Inflammatory macrophage treated with lipopolysaccharide for 4 hours (primary cell): Measurements from ENCODE around the gene CLPTM1.

Source experiments
- DNase-seq: peaks from one replicate; pipeline ENCODE4 v3.0.0-alpha.2; 2020

CLPTM1 gene

DNA sequence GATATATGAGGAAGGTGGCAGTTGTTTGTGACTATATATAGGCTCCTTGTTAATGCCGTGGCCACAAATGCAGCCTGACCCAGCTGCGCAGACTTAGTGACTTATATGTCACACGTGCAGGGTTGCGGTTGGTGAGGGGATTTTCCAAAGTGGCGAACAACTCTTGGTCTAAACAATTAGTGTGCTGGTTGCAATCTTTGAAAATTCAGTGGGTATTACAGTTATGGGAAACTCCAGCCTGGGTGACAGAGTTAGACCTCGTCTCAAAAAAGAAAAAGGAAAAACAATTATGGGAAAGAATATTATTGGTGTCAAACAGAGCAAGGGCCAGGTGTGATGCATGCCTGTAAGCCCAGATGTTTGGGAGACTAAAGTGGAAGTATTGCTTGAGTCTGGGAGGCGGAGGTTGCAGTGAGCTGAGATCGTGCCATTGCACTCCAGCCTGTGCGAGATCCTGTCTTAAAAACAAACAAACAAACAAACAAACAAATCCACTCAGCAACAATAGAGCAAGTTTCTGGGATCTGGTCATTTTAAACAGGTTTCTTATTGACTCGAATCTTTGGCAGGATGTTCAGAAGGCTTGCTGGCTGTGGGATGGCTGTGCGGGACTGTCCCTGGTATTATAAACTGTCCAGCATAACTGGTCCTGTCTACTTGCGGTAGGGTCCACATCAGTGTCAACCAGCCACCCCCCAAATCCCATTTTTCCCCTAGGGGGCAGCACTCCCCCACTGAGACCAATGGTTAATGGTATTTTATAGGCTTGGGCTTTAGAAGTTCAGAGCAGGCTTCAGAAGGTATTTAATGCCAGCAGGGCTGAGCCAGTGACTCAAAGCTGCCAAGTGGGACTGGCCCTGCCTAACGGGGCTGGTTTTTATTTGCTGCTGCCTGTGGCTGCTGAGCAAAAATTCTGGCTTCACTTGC, 61.5 kb downstream of the CLPTM1 start:
- DNase-seq: peak; percentile 61

DNA sequence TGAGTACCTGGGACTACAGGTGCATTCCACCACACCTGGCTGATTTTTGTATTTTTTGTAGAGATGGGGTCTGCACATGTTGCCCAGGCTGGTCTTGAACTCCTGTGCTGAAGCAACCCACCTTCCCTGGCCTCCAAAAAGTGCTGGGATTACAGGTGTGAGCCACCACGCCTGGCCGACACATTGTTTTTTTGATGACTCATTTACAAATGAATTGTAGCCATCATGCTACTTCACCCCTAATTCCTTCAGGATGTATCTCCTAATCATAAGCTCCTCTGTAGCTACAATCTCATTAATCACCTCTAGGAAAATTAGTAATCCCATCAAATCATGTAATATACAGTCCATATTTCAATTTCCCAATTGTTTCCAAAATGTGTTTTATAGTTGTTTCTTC, 64.0 kb downstream of the CLPTM1 start:
- no peak for DNase-seq

- DNase-seq: peak; percentile 11
Observed at GRCh38 chr19:45020071-45020470, 64.9 kb downstream of the CLPTM1 start.

DNA sequence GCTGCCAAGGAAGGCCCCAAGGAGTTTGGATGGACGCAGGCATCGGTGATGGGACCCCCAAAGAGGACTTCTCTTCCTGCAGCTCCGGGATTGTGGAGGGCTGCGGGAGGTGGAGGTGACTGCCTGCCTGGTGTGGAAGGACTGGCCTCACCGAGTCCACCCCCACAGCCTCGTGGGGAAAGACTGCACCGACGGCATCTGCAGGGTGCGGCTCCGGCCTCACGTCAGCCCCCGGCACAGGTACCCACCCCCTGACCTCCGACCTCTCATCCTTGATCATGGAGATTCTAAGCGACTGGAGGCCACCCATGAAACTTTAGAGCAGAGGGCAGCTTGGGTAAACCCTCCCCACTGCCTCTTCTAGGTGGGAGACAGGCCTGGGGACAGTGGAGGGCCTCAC, 66.8 kb downstream of the CLPTM1 start:
- DNase-seq: no peak

DNA sequence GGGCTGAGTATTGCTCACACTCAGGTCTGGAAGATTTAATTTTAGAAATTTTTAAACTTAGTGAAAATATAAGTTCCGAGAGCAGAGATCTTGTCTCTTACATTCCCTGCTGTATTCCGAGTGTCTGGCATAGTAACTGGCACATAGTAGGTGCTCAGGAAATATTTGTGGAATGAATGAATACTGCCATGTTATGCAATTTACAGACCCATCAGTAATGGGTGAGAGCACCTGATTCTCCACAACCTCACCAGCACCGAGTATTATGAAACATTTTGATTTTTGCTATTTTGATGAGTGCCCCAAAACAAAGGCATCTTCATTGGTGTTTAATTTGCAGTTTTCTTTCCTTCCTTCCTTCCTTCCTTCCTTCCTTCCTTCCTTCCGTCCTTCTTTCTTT, 67.9 kb downstream of the CLPTM1 start:
- DNase-seq: no peak

GRCh38 chr19:45025264-45025663, 70.1 kb downstream of the CLPTM1 start:
- no peak for DNase-seq

GRCh38 chr19:45027371-45027770, 72.2 kb downstream of the CLPTM1 start:
- peak; percentile 6 for DNase-seq

DNA sequence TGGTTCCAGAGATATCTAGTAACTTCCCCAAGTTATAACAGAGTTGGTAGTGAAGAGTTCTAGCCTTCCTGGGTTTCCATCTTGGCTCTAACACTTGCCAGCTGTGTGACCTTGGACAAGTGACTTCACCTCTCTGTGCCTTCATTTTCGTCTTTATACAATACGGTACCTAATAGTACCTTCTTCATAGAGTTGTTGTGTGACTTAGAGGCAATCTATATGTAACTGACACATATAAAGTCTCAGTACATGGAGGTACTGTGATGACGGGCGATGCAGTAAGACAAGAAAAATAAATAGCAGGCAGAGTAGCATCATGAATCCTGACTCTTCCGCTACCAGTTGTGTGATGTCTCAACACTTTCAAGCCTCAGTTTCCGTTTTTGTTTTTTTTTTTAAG, 75.6 kb downstream of the CLPTM1 start:
- no peak for DNase-seq

DNA sequence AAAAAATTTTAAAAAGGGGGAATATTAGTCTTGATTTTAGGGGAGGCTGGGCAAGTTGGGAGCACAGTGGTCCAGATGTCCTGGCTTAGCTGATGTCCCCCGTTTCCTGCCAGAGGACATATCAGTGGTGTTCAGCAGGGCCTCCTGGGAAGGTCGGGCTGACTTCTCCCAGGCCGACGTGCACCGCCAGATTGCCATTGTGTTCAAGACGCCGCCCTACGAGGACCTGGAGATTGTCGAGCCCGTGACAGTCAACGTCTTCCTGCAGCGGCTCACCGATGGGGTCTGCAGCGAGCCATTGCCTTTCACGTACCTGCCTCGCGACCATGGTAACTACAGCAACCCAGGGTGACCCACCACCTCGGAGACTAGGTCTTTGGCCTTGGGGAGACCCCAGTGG, 77.2 kb downstream of the CLPTM1 start:
- no peak for DNase-seq

DNA sequence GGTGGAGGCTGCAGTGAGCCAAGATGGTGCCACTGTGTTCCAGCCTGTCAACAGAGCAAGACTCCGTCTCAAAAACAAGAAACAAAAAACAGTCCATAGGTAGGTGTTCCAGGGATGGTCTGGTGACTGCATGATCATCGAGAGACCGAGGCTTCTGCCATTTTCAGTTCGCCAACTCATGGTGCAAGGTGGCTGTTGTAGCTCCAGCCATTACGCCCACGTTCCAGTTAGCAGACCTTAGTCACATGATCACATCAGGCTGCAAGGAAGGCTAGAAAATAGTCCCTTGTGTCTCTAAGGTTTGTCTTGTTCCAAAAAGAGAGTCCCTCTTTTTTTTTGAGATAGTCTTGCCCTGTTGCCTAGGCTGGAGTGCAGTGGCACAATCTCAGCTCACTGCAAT, 80.6 kb downstream of the CLPTM1 start:
- DNase-seq: no peak

- DNase-seq: no peak
Observed at GRCh38 chr19:45037393-45038169, 82.4 kb downstream of the CLPTM1 start.

- peak; percentile 92 for DNase-seq
Observed at GRCh38 chr19:45038931-45039893, 84.0 kb downstream of the CLPTM1 start, which contains the start of gene CLASRP. TSS of gene CLASRP (plus strand) at chr19:45039045. CDS start at chr19:45040213, 1,168 bp downstream.

DNA sequence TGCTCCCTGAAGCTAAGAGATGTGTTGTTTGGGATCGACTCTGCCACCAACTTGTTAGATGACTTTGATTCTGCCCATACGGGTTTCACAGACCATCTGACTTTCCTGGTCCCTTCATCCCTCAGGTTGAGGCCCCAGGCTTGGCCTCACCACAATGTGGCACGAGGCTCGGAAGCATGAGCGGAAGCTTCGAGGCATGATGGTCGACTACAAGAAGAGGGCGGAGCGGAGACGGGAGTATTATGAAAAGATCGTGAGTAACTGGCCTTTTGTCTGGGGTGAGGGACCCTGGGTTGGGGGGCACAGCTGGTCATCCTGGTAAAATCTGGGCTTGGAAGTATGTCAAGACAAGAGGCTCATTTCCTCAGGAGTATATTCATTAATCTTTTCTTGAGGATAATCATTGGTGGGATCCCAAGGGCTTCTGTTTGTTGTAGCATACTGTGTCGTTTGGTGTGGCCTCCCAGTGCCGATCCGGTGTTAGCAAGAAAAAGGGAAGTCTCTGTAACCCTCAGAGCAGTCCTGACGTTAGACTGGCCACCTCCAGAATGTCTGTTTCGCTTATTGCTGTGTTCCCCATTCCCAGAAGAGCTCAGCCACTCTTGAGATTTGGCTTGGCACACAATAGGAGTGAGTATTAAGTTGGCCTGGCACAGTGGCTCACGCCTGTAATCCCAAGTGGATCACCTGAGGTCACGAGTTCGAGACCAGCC, 85.0 kb downstream of the CLPTM1 start:
- peak; percentile 87 for DNase-seq

- no peak for DNase-seq
Observed at GRCh38 chr19:45041125-45041524, 85.9 kb downstream of the CLPTM1 start.
